Putamen (tissue), 1 donor: ENCODE data around the gene STX11.

Source experiments
- DNase-seq: peaks from one replicate; pipeline ENCODE4 v3.0.0-alpha.2; 2016; ENCODE audit warnings: low spot score

Gene STX11

DNA sequence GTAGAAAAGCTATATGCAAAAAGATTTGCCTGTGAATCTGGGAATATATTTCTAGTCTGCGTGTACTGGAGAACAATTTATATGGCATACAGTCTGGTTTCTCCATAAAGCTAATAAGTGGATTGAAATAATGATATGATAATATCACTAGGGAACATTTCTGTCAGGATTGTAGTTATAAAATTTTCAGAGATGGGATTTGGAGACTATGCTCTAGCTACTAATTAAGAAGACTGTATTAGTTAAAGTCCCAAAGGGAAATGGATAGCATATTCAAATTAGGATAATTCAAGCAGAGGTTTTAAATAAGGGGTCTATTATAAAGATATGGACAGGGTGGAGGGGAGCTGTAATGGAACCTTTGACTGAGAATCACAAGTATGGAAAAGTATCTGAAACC is 7.2 kb upstream of the STX11 start:
- no peak for DNase-seq

DNA sequence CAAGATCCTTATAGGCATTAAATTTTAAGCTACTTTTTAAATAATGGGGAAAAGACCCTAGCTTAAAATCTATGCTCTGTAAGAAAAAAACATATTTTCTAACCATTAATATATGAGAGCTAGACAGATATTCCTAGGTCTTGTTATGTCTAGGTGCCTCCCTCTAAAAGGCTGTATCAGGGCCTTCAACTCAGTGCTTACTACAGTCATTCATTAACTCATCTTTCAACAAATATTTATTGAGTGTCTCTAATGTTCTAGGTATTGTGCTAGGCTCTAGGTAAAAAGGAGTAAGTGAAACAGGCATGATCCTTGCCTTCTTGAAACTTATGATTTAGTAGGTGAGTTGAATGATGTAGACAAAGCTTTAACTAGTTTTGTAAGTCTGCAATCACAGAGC is 6.4 kb upstream of the STX11 start:
- no peak for DNase-seq

DNA sequence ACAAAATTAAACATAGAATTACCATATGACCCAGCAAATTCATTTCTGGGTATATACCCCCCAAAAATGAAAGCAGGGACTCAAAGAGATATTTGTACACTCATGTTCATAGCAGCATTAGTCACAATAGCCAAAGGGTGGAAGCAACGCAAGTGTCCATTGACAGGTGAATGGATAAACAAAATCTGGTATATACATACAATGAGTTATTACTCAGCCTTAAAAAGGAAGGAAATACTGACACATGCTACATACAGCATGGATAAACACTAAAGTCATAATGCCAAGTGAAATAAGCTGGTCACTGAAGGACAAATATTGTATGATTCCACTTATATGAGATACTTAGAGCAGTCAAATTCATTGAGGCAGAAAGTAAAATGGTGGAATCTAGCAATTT is 5.3 kb upstream of the STX11 start:
- DNase-seq: no peak

DNA sequence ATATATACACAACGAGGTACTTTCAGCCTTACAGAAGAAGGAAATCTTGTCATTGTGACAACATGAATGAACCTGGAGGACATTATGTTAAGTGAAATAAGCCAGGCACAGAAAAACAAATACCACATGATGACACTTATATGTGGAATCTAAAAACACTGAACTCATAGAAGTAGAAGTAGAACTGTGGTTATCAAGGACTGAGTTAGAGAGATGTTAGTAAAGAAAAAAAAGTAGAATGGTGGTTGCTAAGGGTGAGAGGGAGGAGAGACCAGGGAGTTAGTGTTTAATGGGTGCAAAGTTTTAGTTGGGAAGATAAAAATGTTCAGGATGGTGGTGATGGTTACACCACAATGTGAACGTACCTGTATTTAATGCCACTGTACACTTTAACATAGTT is 4.8 kb upstream of the STX11 start:
- DNase-seq: no peak

DNA sequence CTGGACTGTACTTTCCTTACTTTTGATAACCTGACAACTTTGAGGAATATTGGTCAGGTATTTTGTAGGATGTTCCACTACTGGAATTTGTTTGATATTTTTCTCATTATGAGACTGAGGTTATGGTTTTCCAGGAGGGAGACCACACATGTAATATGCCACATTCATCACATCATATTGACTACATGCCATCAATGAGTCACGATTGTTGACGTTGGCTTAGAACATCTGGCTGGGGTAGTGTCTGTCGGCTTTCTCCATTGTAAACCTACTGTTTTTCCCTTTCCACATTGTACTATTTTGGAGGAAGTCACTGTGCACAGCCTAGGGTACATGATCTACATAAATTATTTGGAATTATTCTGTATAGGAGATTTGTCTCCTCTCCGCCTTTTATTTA is 1.4 kb upstream of the STX11 start:
- no peak for DNase-seq

DNA sequence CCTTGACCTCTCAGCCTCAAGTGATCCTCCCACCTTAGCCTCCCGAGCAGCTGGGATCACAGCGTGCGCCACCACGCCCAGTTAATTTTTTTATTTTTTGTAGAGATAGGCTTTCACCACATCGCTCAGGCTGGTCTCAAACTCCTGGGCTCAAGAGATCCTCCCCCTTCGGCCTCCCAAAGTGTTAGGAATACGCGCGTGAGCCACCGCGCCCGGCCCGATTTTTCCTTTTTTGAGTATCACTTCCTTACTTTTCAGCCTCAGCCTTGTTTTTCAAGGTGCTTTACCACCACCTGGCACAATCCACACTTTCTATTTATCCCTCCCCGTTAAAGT is 791 bp upstream of the STX11 start:
- no peak for DNase-seq

DNA sequence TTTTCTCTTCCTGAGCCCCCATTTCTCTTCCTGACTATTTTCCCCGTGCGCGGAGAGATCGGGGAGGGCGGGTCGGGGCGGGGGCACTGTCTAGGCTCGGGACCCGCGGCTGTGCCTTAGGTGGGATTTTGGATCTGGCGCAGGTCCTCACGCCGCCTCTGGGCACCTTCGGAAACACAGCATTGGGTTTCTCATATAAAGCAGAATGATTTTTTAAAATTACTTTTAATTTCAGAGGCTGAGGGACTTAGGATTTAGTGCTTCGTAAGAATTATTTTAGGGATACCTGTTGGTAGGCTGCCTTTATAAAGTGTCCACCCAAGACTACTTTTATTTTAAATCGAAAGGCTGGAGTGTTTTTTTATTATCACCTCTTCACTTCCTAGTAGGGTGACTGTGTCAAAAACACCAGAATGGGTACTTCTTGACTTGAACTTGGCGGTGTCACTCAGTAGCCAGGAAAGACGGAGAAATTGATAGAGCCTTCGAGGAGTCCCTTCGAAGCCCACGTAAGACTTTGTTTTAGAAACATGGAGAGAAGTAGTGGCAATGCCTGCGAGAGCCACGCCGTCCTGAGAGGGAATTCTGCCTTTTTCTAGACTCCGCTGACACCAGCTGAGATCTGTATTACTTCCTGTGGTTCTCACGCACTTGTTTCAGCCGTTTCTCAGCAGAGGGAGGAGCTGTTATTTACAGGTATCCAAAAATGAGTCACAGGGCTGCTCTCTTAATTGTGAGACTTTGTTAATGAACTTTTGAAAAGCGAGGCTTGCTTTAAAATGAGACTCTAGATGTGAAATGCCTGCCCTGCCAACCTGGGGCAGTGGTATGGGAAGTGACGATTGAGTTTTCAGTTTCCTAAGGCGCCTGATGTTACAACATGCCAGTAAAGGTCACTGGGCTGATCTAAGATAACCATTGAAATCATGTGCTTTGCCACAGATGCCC is 667 bp downstream of the STX11 start:
- DNase-seq: no peak

DNA sequence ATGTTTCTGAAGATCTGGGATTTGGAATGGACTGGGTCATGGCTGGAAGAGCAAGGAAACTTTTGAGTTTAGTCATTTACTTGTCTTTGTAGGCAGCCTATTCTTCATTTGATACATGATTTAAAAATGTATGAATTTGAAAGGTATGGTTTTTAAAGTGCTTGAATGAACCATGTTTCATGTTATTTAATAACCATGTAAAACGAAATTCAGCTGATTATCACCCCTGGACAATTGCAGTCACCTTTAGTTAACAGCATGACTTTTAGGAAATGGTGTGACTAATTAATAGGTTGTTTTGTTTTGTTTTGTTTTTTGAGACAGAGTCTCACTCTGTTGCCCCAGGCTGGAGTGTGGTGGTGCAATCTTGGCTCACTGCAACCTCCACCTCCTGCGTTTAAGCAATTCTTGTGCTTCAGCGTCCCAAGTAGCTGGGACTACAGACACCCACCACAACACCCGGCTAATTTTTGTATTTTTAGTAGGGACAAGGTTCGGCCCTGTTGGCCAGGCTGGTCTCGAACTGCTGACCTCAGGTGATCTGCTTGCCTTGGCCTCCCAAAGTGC is 2.1 kb downstream of the STX11 start:
- DNase-seq: no peak

DNA sequence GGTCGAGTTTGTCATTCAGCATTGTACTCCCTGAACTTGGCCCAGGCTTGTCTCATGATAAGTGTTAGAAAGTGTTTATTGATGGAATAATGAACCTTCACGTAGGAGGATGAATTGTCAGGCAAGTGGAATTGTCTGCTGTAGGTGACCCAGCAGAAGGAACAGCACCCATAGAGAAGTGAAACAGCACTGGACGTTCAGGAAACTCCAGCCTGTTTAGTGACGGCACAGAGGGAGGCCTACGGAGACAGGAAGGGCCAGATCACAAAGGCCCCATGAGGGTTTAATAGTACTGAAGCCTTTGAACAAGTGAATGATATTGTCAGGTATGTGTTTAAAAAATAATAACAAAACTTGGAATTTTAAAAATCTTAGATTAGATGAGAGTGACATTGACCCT is 2.9 kb downstream of the STX11 start:
- no peak for DNase-seq

DNA sequence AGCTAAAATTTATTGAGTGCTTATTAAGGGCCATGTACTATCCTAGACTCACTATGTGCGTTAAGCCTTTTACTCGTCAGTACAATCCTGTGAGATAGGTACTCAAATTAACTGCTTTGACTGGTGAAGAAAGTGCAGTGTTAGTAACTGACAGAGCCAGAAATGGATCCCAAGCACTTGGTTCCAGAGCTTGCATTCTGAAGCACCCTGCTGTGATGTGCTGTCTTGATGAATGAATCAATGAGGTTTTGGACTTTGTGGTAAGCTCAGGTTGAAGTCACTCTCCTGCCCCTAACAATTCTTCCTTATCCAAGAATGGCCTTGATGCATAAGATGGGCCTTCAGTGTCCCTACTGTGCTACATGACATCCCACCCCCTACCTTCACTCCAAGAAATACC is 3.7 kb downstream of the STX11 start:
- DNase-seq: no peak

DNA sequence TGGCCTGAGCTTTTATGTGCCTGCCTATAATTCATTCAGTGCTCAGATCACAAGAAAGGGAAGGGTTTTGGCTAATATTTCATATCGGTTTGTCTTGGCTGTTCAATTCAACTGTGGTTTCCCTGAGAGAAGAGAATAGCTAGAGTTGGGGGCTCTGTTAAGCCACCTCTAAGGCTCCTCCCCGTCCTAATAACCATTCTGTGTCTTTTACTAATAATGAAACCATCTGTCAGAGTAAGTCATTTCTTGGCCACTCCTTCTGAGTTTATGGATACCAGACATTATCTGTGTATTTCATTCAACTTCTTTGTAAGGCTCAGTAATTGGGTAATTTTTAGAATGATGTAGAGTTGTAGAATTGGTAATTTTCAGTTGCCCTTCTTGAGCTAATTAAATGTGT is 5.2 kb downstream of the STX11 start:
- no peak for DNase-seq

DNA sequence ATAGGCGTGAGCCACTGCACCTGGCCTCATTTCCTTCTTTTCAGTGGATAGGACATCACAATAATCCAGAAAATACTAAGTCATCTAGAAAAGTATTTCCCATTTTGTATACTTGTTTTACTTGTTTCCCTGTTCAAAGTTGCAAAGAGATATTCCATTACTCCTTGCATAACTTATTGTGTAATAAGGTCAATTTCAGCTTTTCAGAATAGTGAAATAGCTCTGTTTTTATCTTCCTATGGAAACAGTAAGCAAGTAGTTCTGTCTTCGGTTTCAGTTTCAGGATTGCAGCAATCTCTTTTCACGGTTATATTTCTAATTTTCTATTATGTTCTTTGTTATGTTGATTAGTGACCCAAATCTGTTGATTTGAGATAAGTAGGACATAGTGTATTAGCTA is 6.0 kb downstream of the STX11 start:
- no peak for DNase-seq

DNA sequence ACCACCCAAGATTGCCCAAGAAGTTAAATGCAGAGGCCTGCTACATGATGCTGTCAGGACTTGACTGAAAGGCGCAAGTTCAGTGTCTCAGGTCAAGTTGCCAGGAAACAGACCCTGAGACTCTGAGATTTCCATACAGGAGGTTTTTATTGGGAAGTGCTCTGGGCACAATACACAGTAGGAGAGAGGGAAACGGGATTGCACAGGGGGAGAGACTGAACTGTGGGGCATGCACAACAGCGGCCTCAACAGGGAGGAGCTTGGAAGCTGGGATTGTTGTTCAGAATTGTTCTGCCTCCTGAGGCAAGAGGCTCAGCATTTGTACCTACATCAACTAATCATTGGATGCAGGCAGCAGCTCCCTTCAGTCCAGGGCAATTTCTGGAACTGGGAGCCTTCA is 6.7 kb downstream of the STX11 start:
- no peak for DNase-seq

DNA sequence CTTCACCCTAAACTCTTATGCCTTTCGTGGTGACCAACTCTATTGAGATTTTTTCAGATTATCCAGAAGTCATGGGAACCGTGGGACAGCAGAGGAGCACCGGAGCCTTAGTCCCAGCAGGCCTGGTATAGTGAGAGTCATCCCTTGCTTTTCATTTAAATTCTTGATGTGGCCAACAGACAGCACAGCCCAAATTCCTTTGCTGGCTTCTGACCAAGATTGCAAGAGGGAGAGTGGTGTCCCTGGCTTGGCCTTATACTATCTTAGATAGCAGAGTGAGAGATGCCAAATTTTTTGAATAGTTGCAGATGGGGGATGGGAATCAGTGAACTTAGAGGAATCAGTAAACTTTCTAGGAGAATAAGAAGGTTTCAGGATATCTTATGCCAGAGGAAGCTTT is 7.8 kb downstream of the STX11 start:
- DNase-seq: no peak

DNA sequence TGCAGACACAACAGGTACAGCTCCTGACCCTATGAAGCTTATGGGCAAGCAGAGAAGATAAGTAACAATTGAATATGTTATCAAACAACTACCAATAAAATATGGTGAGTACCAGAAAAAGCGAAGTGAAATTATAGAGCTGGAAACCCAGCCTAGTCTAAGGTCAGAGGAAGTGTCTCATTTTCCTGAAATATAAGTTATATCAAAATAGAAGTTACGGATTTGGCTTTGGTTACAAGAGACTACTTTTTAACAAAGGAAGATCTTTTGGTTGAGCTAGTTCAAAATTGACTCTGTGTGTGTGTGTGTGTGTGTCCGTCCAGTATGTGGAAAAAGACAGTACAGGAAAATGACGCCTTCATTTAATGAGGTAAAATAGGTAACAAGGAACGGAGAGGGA is 8.9 kb downstream of the STX11 start:
- no peak for DNase-seq

DNA sequence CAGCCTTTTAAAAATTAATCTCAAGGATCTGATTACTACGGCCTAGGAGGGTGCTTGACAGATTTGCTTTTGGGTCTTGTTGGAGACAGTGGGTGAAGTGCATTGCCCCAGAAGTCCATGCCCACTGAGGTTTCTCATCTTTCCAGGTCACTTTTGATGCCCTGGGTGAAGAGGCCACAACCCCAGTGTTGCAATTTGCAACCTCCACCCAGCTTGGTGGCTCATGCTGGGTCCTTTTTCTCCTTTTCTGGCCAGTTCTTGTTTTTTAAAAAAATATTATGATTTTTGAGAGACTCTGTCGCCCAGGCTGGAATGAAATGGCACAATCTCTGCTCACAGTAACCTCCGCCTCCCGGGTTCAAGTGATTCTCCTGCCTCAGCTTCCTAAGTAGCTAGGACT is 9.4 kb downstream of the STX11 start:
- DNase-seq: no peak

DNA sequence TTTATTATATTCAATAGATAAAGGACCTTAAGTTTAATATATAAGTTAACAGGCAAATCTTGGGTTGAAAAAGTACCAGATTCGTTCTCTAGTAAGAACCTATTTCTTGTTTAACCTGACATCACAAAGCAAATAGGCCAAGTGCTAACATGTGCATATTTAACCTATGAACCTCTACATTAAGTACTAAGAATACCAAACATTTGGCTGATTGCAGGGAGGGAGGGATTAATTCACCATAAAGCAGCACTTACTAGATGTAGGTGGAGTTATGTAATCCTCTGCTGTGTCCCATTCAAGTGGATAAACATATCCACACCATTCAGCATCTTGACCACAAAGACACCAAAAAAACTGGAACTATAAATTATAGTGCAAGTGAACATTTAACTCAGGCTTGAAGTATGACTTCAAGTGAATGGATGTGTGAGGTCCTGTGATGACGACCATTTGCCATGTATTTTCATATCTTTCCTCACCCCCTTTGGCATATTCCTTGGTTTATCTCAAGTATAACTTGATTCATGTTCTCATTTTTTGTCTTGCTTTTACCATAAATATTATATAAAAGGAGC is 10.2 kb downstream of the STX11 start:
- no peak for DNase-seq

DNA sequence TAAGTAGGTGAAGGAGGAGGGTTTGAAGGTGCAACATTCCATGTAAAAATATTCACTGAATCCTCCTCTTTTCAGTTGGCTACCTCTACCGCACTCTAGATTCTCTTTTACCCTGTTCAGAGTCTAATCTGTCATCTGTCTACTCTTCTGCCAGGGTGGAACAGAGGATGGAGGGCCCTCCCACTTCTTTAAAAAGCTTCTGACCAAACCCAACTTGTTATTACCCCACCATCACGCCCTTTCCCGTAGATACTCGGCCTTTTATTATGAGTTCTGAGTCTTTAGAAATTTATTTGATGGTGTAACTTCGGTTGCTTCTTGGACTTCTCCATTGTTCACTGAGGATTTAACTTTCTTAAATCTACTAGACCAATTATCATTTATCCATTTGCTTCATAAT is 11.7 kb downstream of the STX11 start:
- no peak for DNase-seq

DNA sequence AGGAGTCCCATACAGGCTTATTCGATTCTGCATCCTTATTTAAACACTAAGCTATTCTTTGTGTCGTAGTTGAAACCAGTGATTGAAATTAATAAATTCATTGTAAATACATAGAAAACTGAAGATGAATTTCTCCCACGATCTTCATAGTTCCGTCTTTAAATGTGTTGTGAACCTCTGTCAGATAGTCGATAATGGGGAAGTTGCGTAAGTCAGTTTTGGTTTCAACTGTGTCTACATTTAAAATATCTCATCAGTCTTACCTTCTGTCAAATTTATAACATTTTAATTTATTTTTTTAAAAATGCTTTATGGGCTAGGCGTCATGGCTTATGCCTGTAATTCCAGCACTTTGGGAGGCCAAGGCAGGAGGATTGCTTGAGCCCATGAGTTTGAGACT is 12.7 kb downstream of the STX11 start:
- no peak for DNase-seq

DNA sequence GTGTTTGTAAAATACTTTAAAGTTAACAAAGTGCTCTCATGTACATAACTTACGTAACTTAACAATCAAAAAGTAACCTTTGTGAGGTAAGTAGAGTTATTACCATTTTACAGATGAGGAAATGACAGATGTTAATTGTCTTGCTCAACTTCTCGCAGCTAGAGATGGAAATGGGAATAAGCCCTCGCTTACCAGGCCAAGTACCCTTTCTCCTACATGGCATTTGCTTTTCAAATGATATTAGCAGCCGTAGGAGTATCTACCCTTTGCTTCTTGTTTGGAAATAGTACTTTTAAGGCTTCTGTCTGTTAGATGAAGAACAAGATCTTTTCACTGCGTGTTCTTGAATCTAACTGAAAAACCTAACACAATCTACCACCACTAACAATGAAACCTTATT is 15.5 kb downstream of the STX11 start:
- no peak for DNase-seq

DNA sequence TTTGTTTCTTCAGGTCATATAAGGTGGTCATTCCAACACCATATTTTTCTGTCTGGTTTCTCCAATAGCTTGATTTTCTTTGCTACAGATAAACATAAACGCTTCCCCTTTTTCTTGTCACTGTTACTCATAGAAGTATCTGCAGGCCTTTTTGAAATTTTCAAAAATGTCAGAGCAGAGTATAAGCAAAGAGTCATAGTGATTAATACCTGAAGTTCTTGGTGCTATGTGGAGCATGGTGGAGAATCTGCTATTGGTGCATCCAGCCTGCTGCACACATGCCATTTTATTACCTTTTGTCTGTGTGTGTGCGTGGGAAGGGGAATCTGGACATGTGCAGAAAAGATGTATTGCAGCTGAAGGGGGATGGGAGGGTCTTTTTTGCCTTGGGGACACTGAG is 19.7 kb downstream of the STX11 start:
- no peak for DNase-seq

DNA sequence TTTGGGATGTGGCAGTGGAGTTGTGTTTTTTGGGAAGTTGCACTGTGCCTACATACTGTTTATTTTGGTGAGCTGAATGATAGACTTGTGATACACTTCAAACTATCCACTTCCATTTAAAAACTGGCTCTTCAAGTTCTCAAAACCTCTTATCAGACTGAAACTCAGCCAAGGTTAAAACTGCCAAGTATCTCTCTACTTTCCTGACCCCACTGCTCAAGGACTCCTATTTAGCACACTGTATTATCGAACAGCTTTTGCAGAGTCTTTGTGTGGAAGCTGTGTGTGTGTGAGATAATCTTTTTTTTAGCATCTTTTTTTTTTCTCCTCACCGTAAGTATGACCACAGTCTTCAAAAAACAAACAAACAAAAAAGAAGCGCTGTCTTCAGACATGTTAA is 21.1 kb downstream of the STX11 start:
- no peak for DNase-seq

DNA sequence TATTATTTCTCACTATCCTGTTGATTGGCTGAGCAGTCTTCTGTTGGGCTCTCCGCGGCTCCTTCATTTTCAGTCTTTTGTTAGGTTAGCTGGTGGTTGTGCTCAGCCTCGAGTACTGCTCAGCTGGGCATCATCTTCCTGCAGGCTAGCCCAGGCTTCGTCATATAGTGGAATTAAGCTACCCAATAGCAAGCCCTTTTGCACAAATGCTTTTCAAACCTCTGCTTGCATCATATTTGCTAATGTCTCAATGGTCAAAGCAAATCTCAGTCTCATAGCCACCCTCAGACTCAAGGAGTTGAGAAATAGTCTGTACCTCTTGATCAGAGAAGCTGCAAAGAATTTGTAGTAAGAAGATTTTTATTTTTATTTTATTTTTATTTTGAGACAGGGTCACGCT is 23.7 kb downstream of the STX11 start:
- DNase-seq: no peak

DNA sequence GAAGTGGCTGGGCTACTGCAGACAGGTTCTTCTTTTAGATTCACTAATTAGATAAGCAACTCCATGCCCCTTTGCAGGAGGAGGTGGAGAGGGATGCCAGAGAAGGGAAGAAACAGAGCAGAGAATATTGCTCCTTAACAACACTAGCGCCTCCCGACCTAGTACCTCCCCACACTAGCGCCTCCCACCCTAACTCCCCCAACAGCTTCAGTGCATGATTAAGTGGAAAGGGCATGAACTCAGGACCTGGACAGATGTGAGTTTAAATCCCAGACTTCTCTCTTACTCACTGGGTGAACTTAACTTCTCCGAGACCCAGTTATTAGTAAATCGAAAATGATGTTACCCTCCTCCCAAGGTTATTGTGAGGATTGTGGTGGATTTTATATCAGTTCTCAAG is 25.7 kb downstream of the STX11 start:
- no peak for DNase-seq
